Body of pancreas (tissue), 4 donors: ENCODE results near the gene DMAC2. TPM values are rescaled to one million over a fixed set of nuclear protein-coding genes. Genes with fewer than 3 reads are reported as not detected.
A peak's percentile ranks its signal among the peaks of the same experiment; 100 is the strongest.
"Not testable (repeated sequence)": the region's sequence is repeated elsewhere in the genome, so short reads cannot be mapped to it uniquely, and the experiment has no call there.

Source experiments
- ATAC-seq: fragments of 150-250 bp; one replicate; pipeline ENCODE4 v1.9.1; 2016
- DNase-seq, 4 donors: peaks; one replicate each; pipeline ENCODE4 v3.0.0-alpha.2; 2019
- H3K27ac ChIP-seq, 4 donors: fragments of 200-600 bp; sonication (generic); 1 replicate in 3 of 4; 2 replicates in 1 of 4; pipeline versions ENCODE4 v1.5.1 to v1.6.1; 2016 to 2019; ENCODE audit warnings: mild to moderate bottlenecking in 1 of 4, mixed read lengths in 1 of 4, moderate library complexity in 1 of 4
- H3K27me3 ChIP-seq, 2 donors: fragments of 200-600 bp; sonication (generic); one replicate each; pipeline ENCODE4 v1.6.0; 2016; ENCODE audit warnings: mild to moderate bottlenecking in 1 of 2
- H3K36me3 ChIP-seq, 2 donors: fragments of 200-600 bp; sonication (generic); replicated peaks in 1 of 2; 2 replicates each; pipeline ENCODE4 v1.5.1; 2016; ENCODE audit warnings: low read depth in 2 of 2; ENCODE audit not compliant: insufficient read depth in 1 of 2
- H3K4me1 ChIP-seq: fragments of 200-600 bp; sonication (generic); one replicate; pipeline ENCODE4 v1.6.0; 2016
- H3K4me3 ChIP-seq, 2 donors: fragments of 200-600 bp; sonication (generic); 1 replicate in 1 of 2; 2 replicates in 1 of 2; pipeline ENCODE4 v1.5.1; 2016 to 2019
- H3K9me3 ChIP-seq, 3 donors: fragments of 200-600 bp; sonication (generic); 1 replicate in 2 of 3; 2 replicates in 1 of 3; pipeline ENCODE4 v1.5.1; 2016
- POLR2A ChIP-seq, 3 donors: fragments of 450-650 bp; IDR thresholded peaks; one replicate each; pipeline ENCODE4 v1.6.1; 2016; ENCODE audit warnings: antibody characterized with exemption in 3 of 3, mild to moderate bottlenecking in 2 of 3
- WGBS, 2 donors: methylation state at CpG; one replicate each; pipeline ENCODE4 v1.1.5; 2017; 5-methylcytosine and 5-hydroxymethylcytosine counted together
- intact Hi-C: fragments of 100-400 bp; cut with DNase I; formaldehyde crosslinking; loops from one replicate; pipeline ENCODE4 v1.15.1; 2023
- total RNA-seq, 2 donors: library from RNA; depleted of rRNA; stranded (reverse); fragments of >200 nt; gene quantifications; one replicate each; pipeline ENCODE4 v1.1.0, GENCODE V29; 2016
- TF ChIP-seq, protein P1 (sequence below), 7 experiments: fragments of 450-650 bp in 4 of 7; fragments of 200-600 bp in 3 of 7; sonication (generic) in 3 of 7; IDR thresholded peaks; one replicate each; pipeline ENCODE4 v1.5.1; 2016 to 2019; ENCODE audit warnings: antibody characterized with exemption in 7 of 7

Gene DMAC2
- total RNA-seq, 2 donors from 2014 or later = 13.5 to 45.5 TPM

DNA sequence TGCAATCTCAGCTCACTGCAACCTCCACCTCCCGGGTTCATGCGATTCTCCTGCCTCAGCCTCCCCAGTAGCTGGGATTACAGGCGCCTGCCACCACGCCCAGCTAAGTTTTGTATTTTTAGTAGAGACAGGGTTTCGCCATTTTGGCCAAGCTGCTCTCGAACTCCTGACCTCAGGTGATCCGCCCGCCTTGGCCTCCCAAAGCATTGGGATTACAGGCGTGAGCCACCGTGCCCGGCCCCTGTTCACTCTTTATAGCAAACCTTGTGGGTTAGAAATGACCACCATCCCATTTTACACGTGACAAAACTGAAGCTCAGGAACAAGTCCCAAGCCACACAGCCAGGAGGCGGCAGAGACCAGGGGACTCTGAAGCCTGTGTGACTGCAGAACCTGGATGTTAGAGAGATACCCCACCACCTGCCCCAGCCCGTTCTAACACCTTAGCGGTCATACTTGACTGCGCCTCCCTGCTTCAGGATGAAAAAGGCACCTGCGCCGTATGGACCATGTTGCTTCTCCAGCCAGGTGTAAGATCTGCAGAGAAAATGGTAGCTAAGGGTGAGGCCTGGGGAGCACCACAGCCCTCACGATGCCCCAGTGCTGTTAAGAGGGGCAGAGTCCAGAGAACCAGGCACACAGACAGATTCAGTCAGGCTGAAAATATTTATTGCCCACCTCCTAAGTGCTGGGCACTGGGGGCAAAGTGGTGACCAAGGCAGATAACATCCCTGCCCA lies 3.6 kb downstream of the DMAC2 start:
- no peak overlapping the region for H3K27ac ChIP-seq
- 90 to 97% methylated on average over 13 to 19 of the region's 19 CpGs for WGBS, 2 donors
- H3K27me3 ChIP-seq = no peaks in the 10 kb centered on the region
- H3K4me3 ChIP-seq = no peak overlapping the region
- no peaks in the 10 kb centered on the region for H3K9me3 ChIP-seq
- H3K36me3 ChIP-seq = peaks cover 0 to 6% of the 10 kb centered on the region in 2 donors
- intact Hi-C loops = loop anchor here (10.0 kb wide), 1 partner anchor 111 kb away; no protein-coding TSS in a partner anchor
- DNase-seq (peak in 1 of 4 donors; percentile 2), ATAC-seq (no peak)
- peaks cover 7% of the 10 kb centered on the region for H3K4me1 ChIP-seq
- peak in 1 of 3 donors; percentile 4 for TF ChIP-seq POLR2A (IDR thresholded peaks at IDR 0.05)
- TF ChIP-seq, protein P1, sequence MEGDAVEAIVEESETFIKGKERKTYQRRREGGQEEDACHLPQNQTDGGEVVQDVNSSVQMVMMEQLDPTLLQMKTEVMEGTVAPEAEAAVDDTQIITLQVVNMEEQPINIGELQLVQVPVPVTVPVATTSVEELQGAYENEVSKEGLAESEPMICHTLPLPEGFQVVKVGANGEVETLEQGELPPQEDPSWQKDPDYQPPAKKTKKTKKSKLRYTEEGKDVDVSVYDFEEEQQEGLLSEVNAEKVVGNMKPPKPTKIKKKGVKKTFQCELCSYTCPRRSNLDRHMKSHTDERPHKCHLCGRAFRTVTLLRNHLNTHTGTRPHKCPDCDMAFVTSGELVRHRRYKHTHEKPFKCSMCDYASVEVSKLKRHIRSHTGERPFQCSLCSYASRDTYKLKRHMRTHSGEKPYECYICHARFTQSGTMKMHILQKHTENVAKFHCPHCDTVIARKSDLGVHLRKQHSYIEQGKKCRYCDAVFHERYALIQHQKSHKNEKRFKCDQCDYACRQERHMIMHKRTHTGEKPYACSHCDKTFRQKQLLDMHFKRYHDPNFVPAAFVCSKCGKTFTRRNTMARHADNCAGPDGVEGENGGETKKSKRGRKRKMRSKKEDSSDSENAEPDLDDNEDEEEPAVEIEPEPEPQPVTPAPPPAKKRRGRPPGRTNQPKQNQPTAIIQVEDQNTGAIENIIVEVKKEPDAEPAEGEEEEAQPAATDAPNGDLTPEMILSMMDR (IDR thresholded peaks at IDR 0.05) = no peak

DNA sequence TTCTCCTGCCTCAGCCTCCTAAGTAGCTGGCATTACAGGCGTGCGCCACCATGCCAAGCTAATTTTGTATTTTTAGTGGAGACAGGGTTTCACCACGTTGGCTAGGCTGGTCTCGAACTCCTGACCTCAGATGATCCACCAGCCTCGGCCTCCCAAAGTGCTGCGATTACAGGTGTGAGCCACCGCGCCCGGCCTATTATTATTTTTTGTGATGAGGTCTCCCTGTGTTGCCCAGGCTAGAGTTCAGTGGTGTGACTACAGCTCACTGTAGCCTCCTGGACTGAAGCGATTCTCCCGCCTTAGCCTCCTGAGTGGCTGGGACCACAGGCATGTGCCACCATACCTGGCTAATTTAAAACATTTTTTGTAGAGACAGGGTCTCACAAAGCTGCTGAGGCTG lies 4.3 kb downstream of the DMAC2 start:
- intact Hi-C loops = loop anchor here (10.0 kb wide), 1 partner anchor 111 kb away; no protein-coding TSS in a partner anchor

DNA sequence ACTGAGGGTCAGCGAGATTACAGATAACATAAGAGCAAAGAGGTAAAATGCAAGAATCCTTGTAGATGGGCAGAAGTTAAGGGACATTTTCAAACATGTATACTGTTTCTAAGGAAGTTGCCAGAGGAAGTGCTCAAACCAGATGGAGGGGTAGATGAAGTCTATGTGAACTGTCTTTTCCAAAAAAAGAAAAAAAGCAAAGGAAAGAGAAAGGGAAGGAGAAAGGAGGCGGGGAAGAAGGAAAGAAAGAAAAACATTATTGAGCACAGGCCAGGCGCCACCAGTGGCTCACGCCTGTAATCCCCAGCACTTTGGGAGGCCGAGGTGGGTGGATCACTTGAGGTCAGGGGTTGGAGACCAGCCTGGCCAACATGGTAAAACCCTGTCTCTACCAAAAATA lies 5.3 kb downstream of the DMAC2 start:
- peaks cover 0 to 6% of the 10 kb centered on the region in 2 donors for H3K36me3 ChIP-seq
- H3K9me3 ChIP-seq = no peaks in the 10 kb centered on the region
- H3K27ac ChIP-seq = no peak overlapping the region
- 80 to 86% methylated on average over 5 of the region's 5 CpGs for WGBS, 2 donors
- DNase-seq (no peak), ATAC-seq (no peak)
- TF ChIP-seq, protein P1 (IDR thresholded peaks at IDR 0.05) = no peak
- no peak for TF ChIP-seq POLR2A (IDR thresholded peaks at IDR 0.05)
- intact Hi-C loops = loop anchor here (10.0 kb wide), 1 partner anchor 110 kb away; no protein-coding TSS in a partner anchor
- no peak overlapping the region for H3K4me3 ChIP-seq
- peaks cover 7% of the 10 kb centered on the region for H3K4me1 ChIP-seq
- no peaks in the 10 kb centered on the region for H3K27me3 ChIP-seq

More for the DNA sequence above, 4.3 kb downstream of the DMAC2 start:
- H3K9me3 ChIP-seq, DNase-seq, H3K4me1 ChIP-seq, H3K36me3 ChIP-seq, H3K4me3 ChIP-seq, ATAC-seq, H3K27ac ChIP-seq, H3K27me3 ChIP-seq: not testable (repeated sequence)
- 88 to 96% methylated on average over 5 to 11 of the region's 11 CpGs for WGBS, 2 donors

DNA sequence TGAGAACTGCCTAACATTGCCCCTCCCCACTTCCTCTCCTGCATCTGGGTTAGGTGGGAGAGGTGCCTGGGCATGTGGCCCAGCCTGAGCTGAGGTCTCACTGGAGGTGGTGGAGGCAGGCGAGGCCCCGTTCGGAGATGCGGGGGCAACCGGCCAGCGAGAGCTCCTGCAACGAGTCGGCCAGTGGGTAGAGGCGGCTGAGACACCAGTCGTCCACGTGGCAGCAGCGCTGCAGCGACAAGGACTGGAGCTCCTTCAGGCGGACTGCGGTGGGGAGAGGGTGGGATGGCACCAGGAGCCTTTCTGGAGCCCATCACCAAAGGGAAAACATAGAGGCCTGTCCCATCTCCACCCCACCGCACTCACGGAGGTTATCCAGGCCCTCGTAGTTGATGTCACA lies 6.5 kb downstream of the DMAC2 start:
- DNase-seq (no peak), ATAC-seq (no peak)
- no peak overlapping the region for H3K27ac ChIP-seq
- TF ChIP-seq, protein P1 (IDR thresholded peaks at IDR 0.05) = no peak
- no peak for TF ChIP-seq POLR2A (IDR thresholded peaks at IDR 0.05)
- 93% methylated on average over 8 to 18 of the region's 18 CpGs for WGBS, 2 donors
- H3K4me1 ChIP-seq = peaks cover 8% of the 10 kb centered on the region
- no peak overlapping the region for H3K4me3 ChIP-seq
- no peaks in the 10 kb centered on the region for H3K9me3 ChIP-seq
- no peaks in the 10 kb centered on the region for H3K27me3 ChIP-seq
- intact Hi-C loops = loop anchor here (10.0 kb wide), 1 partner anchor 108 kb away; no protein-coding TSS in a partner anchor
- peaks cover 0 to 6% of the 10 kb centered on the region in 2 donors for H3K36me3 ChIP-seq

DNA sequence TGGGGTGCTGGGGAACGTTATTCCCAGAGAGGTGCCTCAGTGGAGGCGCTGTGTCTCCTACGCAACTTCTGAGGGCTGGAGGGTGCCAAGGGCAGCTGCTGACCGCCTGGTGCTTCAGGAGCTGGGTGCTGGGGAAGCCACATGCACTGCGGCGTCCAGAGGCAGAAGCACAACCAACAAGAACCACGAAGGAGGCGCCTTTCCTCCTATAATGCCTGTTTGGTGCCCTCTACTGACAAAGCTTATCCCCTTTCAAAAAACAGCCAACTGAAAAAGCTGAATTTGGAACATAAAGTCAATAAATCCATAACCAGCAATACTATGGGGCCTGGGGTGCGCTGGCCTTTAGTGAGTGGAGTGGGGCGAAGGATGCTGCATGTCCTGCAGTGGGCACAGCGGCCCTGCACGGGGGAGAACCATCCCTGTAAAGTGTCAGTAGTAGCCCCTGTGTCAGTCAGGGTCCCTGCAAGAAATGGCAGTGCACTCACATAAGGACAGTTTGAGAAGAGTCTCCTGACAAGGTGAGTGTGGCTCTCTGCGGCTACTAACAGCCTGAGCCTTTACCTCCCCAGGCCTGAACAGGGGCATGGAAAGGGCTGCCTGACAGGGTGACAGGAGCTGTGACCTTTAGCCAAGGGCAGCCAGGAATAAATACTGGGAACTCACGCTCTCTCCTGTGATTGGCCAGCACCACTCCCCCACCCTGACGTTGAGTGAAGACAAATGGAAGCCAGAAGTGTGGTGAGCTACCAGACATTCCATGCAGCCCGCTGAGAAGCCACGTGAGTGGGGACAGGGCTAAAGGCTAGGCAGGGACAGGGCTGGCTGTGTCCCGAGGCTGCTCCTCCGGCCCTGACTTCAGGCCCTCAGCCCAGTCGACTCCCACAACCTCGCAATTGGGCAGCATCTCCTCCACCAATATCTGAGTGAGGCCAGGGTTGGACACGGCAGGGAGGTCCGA lies 8.0 kb downstream of the DMAC2 start:
- intact Hi-C loops = loop anchor here (10.0 kb wide), 1 partner anchor 107 kb away; no protein-coding TSS in a partner anchor
- ATAC-seq (no peak), DNase-seq (peak in 1 of 4 donors; percentile 53)
- WGBS, 2 donors = 70 to 84% methylated on average over 15 to 23 of the region's 23 CpGs
- H3K4me1 ChIP-seq = peaks cover 9% of the 10 kb centered on the region
- no peak overlapping the region for H3K4me3 ChIP-seq
- H3K27me3 ChIP-seq = no peaks in the 10 kb centered on the region
- peaks cover 0 to 6% of the 10 kb centered on the region in 2 donors for H3K36me3 ChIP-seq
- H3K9me3 ChIP-seq = no peaks in the 10 kb centered on the region
- no peak overlapping the region for H3K27ac ChIP-seq
- TF ChIP-seq, protein P1 (IDR thresholded peaks at IDR 0.05) = peak in 5 of 7 experiments; percentile 7 to 35 (median 16)
- no peak for TF ChIP-seq POLR2A (IDR thresholded peaks at IDR 0.05)
